Myocyte (in vitro differentiated cells): Measurements from ENCODE around the gene TRIM56. TPM values are rescaled to one million over a fixed set of nuclear protein-coding genes. Genes with fewer than 3 reads are reported as not detected.
"Not testable (repeated sequence)": the region's sequence is repeated elsewhere in the genome, so short reads cannot be mapped to it uniquely, and the experiment has no call there.

Experiments
- DNase-seq: peaks from one replicate; pipeline ENCODE4 v3.0.0-alpha.2; 2012; ENCODE audit warnings: low read depth
- total RNA-seq: library from RNA; depleted of rRNA; stranded (reverse); fragments of >200 nt; gene quantifications from 2 replicates; pipeline ENCODE4 v1.2.3, GENCODE V29; 2014

The TRIM56 gene
- total RNA-seq, 1 donor from 2014 or later = 7.8 TPM

GRCh38 chr7:101113140-101113539, 27.9 kb downstream of the TRIM56 start:
- DNase-seq = not testable (repeated sequence)

- no peak for DNase-seq
Measured at GRCh38 chr7:101113836-101114235, 28.6 kb downstream of the TRIM56 start.

GRCh38 chr7:101114492-101114891, 29.2 kb downstream of the TRIM56 start:
- DNase-seq = no peak

- DNase-seq = no peak
Measured at GRCh38 chr7:101115215-101115614, 29.9 kb downstream of the TRIM56 start.

- DNase-seq = no peak
Measured at GRCh38 chr7:101116898-101117297, 31.6 kb downstream of the TRIM56 start.

- DNase-seq = no peak
Measured at GRCh38 chr7:101118856-101119255, 33.6 kb downstream of the TRIM56 start.

GRCh38 chr7:101119876-101120275, 34.6 kb downstream of the TRIM56 start:
- no peak for DNase-seq

GRCh38 chr7:101120315-101120714, 35.0 kb downstream of the TRIM56 start:
- no peak for DNase-seq

- DNase-seq = not testable (repeated sequence)
Measured at GRCh38 chr7:101121631-101121990, 36.3 kb downstream of the TRIM56 start.

- DNase-seq = peak; percentile 99
Measured at GRCh38 chr7:101121991-101122932, 37.0 kb downstream of the TRIM56 start.

- no peak for DNase-seq
Measured at GRCh38 chr7:101122933-101123702, 37.8 kb downstream of the TRIM56 start.

GRCh38 chr7:101123703-101124068, 38.4 kb downstream of the TRIM56 start:
- no peak for DNase-seq

GRCh38 chr7:101124376-101125056, 39.2 kb downstream of the TRIM56 start:
- DNase-seq = peak; percentile 98

- peak; percentile 75 for DNase-seq
Measured at GRCh38 chr7:101125989-101126650, 40.8 kb downstream of the TRIM56 start.

GRCh38 chr7:101126651-101127459, 41.6 kb downstream of the TRIM56 start, which contains the start of gene SERPINE1:
Gene SERPINE1, plus strand, starts transcription at chr7:101127104. Its CDS starts 1,290 bp downstream, at chr7:101128394.
- peak; percentile 96 for DNase-seq

- DNase-seq = no peak
Measured at GRCh38 chr7:101127460-101128039, 42.3 kb downstream of the TRIM56 start.

GRCh38 chr7:101128040-101128834, 43.0 kb downstream of the TRIM56 start:
- peak; percentile 51 for DNase-seq

- DNase-seq = no peak
Measured at GRCh38 chr7:101129603-101130117, 44.4 kb downstream of the TRIM56 start.
